Neuronal stem cell (in vitro differentiated cells): ENCODE data around the gene CCM2L.

Source experiments
- DNase-seq: peaks from one replicate; pipeline ENCODE4 v3.0.0-alpha.2; 2013; ENCODE audit warnings: low spot score
- H2AFZ ChIP-seq: one replicate; pipeline ENCODE4 v1.6.1; 2013; ENCODE audit warnings: mild to moderate bottlenecking, low read length, inconsistent platforms
- H2AK5ac ChIP-seq: 2 replicates; pipeline ENCODE4 v1.6.1; 2013; ENCODE audit warnings: low read depth, mild to moderate bottlenecking, inconsistent platforms, low read length, moderate library complexity, mixed read lengths
- H2BK120ac ChIP-seq: 2 replicates; pipeline ENCODE4 v1.6.1; 2013; ENCODE audit warnings: low read depth, mild to moderate bottlenecking, inconsistent platforms, low read length, moderate library complexity, mixed read lengths
- H2BK12ac ChIP-seq: one replicate; pipeline ENCODE4 v1.6.1; 2013; ENCODE audit warnings: low read length, inconsistent platforms
- H2BK15ac ChIP-seq: 2 replicates; pipeline ENCODE4 v1.6.1; 2013; ENCODE audit warnings: mild to moderate bottlenecking, low read length, inconsistent platforms, mixed read lengths
- H2BK5ac ChIP-seq: one replicate; pipeline ENCODE4 v1.6.1; 2013; ENCODE audit warnings: inconsistent platforms, mild to moderate bottlenecking, low read length, moderate library complexity
- H3K14ac ChIP-seq: one replicate; pipeline ENCODE4 v1.6.1; 2013; ENCODE audit warnings: low read length, inconsistent platforms
- H3K18ac ChIP-seq: 2 replicates; pipeline ENCODE4 v1.6.1; 2013; ENCODE audit warnings: low read length, inconsistent platforms
- H3K23ac ChIP-seq: 2 replicates; pipeline ENCODE4 v1.6.1; 2013; ENCODE audit warnings: low read depth, mild to moderate bottlenecking, mixed read lengths, low read length, inconsistent platforms; ENCODE audit not compliant: poor library complexity
- H3K27ac ChIP-seq: replicated peaks from 3 replicates; pipeline ENCODE4 v1.5.1; 2013; ENCODE audit warnings: low read length, inconsistent platforms
- H3K27me3 ChIP-seq, 3 experiments: 2 replicates each; pipeline ENCODE4 v1.6.1; 2013; ENCODE audit warnings: low read length in 3 of 3, mild to moderate bottlenecking in 2 of 3, inconsistent platforms in 1 of 3, low read depth in 1 of 3, mixed read lengths in 1 of 3, moderate library complexity in 1 of 3; ENCODE audit not compliant: control insufficient read depth in 3 of 3, insufficient read depth in 3 of 3
- H3K36me3 ChIP-seq, 2 donors: replicated peaks in 1 of 2; 2 replicates each; pipeline ENCODE4 v1.6.1; 2013; ENCODE audit warnings: low read length in 2 of 2; ENCODE audit not compliant: control insufficient read depth in 2 of 2, insufficient read depth in 2 of 2
- H3K4ac ChIP-seq: 2 replicates; pipeline ENCODE4 v1.6.1; 2013; ENCODE audit warnings: inconsistent platforms, mild to moderate bottlenecking, low read length, moderate library complexity
- H3K4me1 ChIP-seq, 2 donors: 1 replicate in 1 of 2; 2 replicates in 1 of 2; pipeline ENCODE4 v1.6.1; 2013; ENCODE audit warnings: low read length in 2 of 2, low read depth in 1 of 2; ENCODE audit not compliant: control insufficient read depth in 2 of 2, insufficient read depth in 1 of 2
- H3K4me2 ChIP-seq: one replicate; pipeline ENCODE4 v1.6.1; 2013; ENCODE audit warnings: mild to moderate bottlenecking, low read length, inconsistent platforms; ENCODE audit not compliant: insufficient read depth, poor library complexity, severe bottlenecking
- H3K4me3 ChIP-seq, 2 donors: 2 replicates each; pipeline ENCODE4 v1.5.1; 2013; ENCODE audit warnings: low read length in 2 of 2, mild to moderate bottlenecking in 2 of 2, inconsistent platforms in 1 of 2, moderate library complexity in 1 of 2
- H3K79me1 ChIP-seq: one replicate; pipeline ENCODE4 v1.6.1; 2013; ENCODE audit warnings: low read depth, mild to moderate bottlenecking, inconsistent platforms, low read length, moderate library complexity
- H3K9ac ChIP-seq: one replicate; pipeline ENCODE4 v1.6.1; 2013; ENCODE audit warnings: mild to moderate bottlenecking, low read depth, low read length, inconsistent platforms; ENCODE audit not compliant: poor library complexity
- H3K9me3 ChIP-seq, 2 donors: replicated peaks in 1 of 2; 2 replicates each; pipeline versions ENCODE3 to v1.6.1; 2013; ENCODE audit warnings: low read length in 2 of 2, mild to moderate bottlenecking in 2 of 2, inconsistent platforms in 1 of 2, low read depth in 1 of 2, mixed read lengths in 1 of 2, moderate library complexity in 1 of 2; ENCODE audit not compliant: control insufficient read depth in 2 of 2, insufficient read depth in 1 of 2
- H4K8ac ChIP-seq: one replicate; pipeline ENCODE4 v1.6.1; 2013; ENCODE audit warnings: low read depth, mild to moderate bottlenecking, inconsistent platforms, low read length, moderate library complexity
- H4K91ac ChIP-seq: one replicate; pipeline ENCODE4 v1.6.1; 2013; ENCODE audit warnings: low read length, low read depth, mild to moderate bottlenecking, inconsistent platforms; ENCODE audit not compliant: poor library complexity
- WGBS, 2 donors: extraction: QIAGEN DNeasy Blood & Tissue Kit; methylation state at CpG; one replicate each; pipeline ENCODE4 v1.1.7; 2013; ENCODE audit warnings: missing lambda C conversion rate in 2 of 2, mixed read lengths in 1 of 2; ENCODE audit not compliant: insufficient read length in 2 of 2, insufficient replicate concordance in 1 of 2; ENCODE audit errors: extremely low coverage in 2 of 2; 5-methylcytosine and 5-hydroxymethylcytosine counted together

CCM2L gene

GRCh38 chr20:32004963-32005362, 5.3 kb upstream of the CCM2L start:
- no peak overlapping the region for H2BK15ac ChIP-seq
- no peak overlapping the region for H2AFZ ChIP-seq
- H4K91ac ChIP-seq: no peak overlapping the region
- no peaks in the 10 kb centered on the region for H3K9me3 ChIP-seq
- H3K9ac ChIP-seq: no peak overlapping the region
- H3K4ac ChIP-seq: no peak overlapping the region
- no peaks in the 10 kb centered on the region for H3K36me3 ChIP-seq
- no peak overlapping the region for H2BK12ac ChIP-seq
- no peak overlapping the region for H2BK5ac ChIP-seq
- no peak for DNase-seq
- peaks cover 0 to 21% (median 0%) of the 10 kb centered on the region in 3 experiments for H3K27me3 ChIP-seq
- no peak overlapping the region for H3K4me2 ChIP-seq
- H3K18ac ChIP-seq: no peak overlapping the region
- H3K27ac ChIP-seq: no peak overlapping the region
- H3K14ac ChIP-seq: no peak overlapping the region
- no peak overlapping the region for H2BK120ac ChIP-seq
- no peak overlapping the region for H3K4me3 ChIP-seq
- H3K79me1 ChIP-seq: no peaks in the 10 kb centered on the region
- H4K8ac ChIP-seq: no peak overlapping the region
- no peak overlapping the region for H2AK5ac ChIP-seq
- no peak overlapping the region for H3K23ac ChIP-seq
- H3K4me1 ChIP-seq: peaks cover 3 to 11% of the 10 kb centered on the region in 2 donors

DNA sequence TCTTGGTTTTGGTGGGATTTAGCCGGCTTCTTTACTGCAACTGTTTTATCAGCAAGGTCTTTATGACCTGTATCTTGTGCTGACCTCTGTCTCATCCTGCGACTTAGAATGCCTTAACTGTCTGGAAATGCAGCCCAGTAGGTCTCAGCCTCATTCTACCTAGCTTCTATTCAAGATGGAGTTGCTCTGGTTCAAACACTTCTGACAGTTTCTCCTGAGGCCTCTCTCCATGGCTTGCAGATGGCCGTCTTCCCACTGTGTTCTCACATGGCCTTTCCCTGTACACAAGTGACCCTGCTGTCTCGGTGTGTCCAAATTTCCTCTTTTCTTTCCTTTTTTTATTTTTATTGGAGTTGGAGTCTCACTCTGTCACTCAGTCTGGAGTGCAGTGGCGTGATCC, 4.2 kb upstream of the CCM2L start:
- no peak for DNase-seq
- H3K27ac ChIP-seq: no peak overlapping the region
- H3K27me3 ChIP-seq: peaks cover 0 to 14% (median 0%) of the 10 kb centered on the region in 3 experiments
- no peaks in the 10 kb centered on the region for H3K79me1 ChIP-seq
- no peak overlapping the region for H4K8ac ChIP-seq
- no peak overlapping the region for H2BK5ac ChIP-seq
- H3K4me2 ChIP-seq: no peak overlapping the region
- no peak overlapping the region for H3K23ac ChIP-seq
- no peak overlapping the region for H2BK12ac ChIP-seq
- H3K4ac ChIP-seq: no peak overlapping the region
- no peak overlapping the region for H3K9ac ChIP-seq
- no peak overlapping the region for H2AK5ac ChIP-seq
- H3K18ac ChIP-seq: no peak overlapping the region
- no peak overlapping the region for H2BK120ac ChIP-seq
- no CpG with 5 or more reads among the region's 5 CpGs for WGBS, 2 donors
- H2BK15ac ChIP-seq: no peak overlapping the region
- no peaks in the 10 kb centered on the region for H3K36me3 ChIP-seq
- H2AFZ ChIP-seq: no peak overlapping the region
- H3K4me1 ChIP-seq: peaks cover 6 to 11% of the 10 kb centered on the region in 2 donors
- no peak overlapping the region for H3K4me3 ChIP-seq
- no peaks in the 10 kb centered on the region for H3K9me3 ChIP-seq
- H3K14ac ChIP-seq: no peak overlapping the region
- H4K91ac ChIP-seq: no peak overlapping the region

DNA sequence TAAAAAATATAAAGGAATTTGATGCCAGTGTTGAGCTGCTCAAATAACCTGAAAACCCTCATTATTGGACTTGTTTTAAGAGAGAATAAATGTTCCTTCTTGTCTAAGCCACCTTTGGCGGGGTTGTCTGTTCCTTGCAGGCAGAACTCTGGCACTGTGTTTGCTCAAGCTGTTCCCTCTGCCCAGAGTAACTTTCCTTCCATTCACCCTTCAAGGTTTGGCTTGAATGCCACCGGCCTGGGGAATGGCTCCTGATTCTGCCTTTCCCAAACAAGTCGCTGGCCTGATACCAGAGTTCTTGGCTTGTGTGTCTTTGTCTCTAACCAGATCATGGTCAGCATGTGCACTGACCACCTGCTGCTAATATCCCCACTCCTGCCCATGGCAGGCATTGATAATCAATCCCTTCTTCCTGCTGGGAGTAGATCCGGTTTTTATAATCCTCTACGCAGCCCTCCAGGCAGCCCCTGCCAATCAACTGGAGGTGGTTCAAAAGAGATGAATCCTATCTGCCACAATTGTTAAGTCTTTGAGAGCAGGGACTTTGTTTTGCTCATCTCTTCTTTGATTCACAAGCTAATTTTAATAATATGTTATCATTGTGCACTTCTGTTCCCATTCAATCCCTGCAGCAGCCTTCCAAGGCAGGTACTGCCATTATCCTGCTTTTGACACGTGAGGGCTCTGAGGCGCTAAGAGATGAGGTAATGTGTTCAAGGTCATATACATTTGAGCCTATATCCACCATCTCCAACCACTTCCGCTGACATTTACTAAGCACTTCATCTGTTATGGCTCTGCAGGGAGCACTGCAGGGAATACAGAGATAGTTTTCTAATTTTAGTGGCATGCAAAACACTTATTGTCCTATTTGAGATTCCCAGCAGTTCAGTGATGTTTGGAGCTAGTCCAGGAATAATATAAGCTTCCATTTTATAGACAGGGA, 3.1 kb upstream of the CCM2L start:
- H3K9me3 ChIP-seq: no peaks in the 10 kb centered on the region
- no peak overlapping the region for H3K9ac ChIP-seq
- no peak overlapping the region for H2BK5ac ChIP-seq
- H3K27ac ChIP-seq: no peak overlapping the region
- peak overlapping the region; percentile 70 for H4K8ac ChIP-seq
- no peak overlapping the region for H4K91ac ChIP-seq
- H3K79me1 ChIP-seq: no peaks in the 10 kb centered on the region
- no peak overlapping the region for H2BK120ac ChIP-seq
- peaks cover 0 to 3% (median 0%) of the 10 kb centered on the region in 3 experiments for H3K27me3 ChIP-seq
- no peak overlapping the region for H3K4me3 ChIP-seq
- H3K36me3 ChIP-seq: no peaks in the 10 kb centered on the region
- no peak overlapping the region for H2BK12ac ChIP-seq
- no peak overlapping the region for H2BK15ac ChIP-seq
- H2AK5ac ChIP-seq: no peak overlapping the region
- H3K4me1 ChIP-seq: peaks cover 6 to 11% of the 10 kb centered on the region in 2 donors
- H3K23ac ChIP-seq: no peak overlapping the region
- DNase-seq: no peak
- H3K4ac ChIP-seq: no peak overlapping the region
- H3K4me2 ChIP-seq: no peak overlapping the region
- WGBS, 2 donors: no CpG with 5 or more reads among the region's 8 CpGs
- no peak overlapping the region for H3K14ac ChIP-seq
- H3K18ac ChIP-seq: no peak overlapping the region
- H2AFZ ChIP-seq: peak overlapping the region; percentile 71

DNA sequence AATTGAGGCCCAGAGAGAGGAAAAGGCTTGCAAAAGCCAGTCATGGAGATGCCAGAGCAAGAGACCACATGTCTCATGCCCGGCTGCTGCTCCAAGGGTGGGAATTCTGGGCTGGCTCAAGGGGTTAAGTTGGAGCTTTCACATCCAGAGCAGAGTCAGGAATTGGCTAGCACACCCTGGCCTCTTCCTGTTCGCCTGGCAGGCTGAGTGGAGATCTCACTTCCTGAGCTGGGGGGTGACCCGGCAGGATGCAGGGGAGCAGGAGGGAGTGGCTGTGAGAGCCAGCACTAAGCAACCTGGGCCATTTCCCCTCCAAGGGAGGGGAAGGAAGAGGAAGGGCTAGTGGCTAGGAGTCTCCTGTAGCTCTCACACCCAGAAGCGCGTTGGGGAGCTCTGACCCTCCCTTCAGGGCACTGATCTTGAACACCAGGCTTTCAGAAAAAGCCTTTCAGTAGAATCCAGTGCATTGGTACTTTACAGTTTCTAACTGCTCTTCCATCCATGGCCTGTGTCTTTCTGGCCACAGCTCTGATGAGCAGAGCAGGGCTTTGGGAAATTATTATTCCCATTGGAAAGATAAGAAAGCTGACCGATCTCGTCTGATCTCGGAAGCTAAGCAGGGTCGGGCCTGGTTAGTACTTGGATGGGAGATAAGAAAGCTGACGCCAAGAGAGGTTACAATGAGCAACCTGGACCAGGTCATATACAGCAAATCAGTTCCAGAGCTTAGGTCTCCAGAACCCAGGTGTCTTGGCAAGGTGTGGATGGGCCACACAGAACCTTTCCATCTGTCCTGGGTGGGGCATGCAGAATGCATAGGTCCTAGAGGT, 2.2 kb upstream of the CCM2L start:
- Histone ChIP-seq H3K4me1 (peaks cover 6 to 11% of the 10 kb centered on the region in 2 donors), H2BK5ac (no peak overlapping the region), H2AFZ (peak overlapping the region; percentile 71), H4K8ac (no peak overlapping the region), H3K27ac (no peak overlapping the region), H3K4me2 (no peak overlapping the region), H3K18ac (no peak overlapping the region), H3K36me3 (no peaks in the 10 kb centered on the region), H2AK5ac (no peak overlapping the region), H3K4ac (no peak overlapping the region), H3K23ac (no peak overlapping the region), H2BK15ac (no peak overlapping the region), H2BK12ac (no peak overlapping the region), H3K79me1 (no peaks in the 10 kb centered on the region), H3K9ac (no peak overlapping the region), H4K91ac (no peak overlapping the region), H2BK120ac (no peak overlapping the region), H3K4me3 (no peak overlapping the region), H3K14ac (no peak overlapping the region), H3K27me3 (peaks cover 0 to 3% (median 0%) of the 10 kb centered on the region in 3 experiments), H3K9me3 (no peaks in the 10 kb centered on the region)
- WGBS, 2 donors: no CpG with 5 or more reads among the region's 10 CpGs
- DNase-seq: no peak
